Neural progenitor cell (in vitro differentiated cells): ENCODE results near the gene RGS11. TPM values are rescaled to one million over a fixed set of nuclear protein-coding genes. Genes with fewer than 3 reads are reported as not detected.

Source experiments
- DNase-seq: peaks from one replicate; pipeline ENCODE4 v3.0.0-alpha.2; 2016; ENCODE audit warnings: low spot score
- H2AFZ ChIP-seq: fragments of 200-600 bp; sonication (generic); replicated peaks from 2 replicates; pipeline ENCODE4 v1.6.1; 2016; ENCODE audit warnings: antibody characterized with exemption
- H3F3A ChIP-seq: fragments of 200-600 bp; sonication (generic); 2 replicates; pipeline ENCODE4 v1.6.1; 2016; ENCODE audit warnings: antibody characterized with exemption, low read depth
- H3K27ac ChIP-seq: fragments of 200-600 bp; sonication (generic); 2 replicates; pipeline ENCODE4 v1.5.1; 2016; ENCODE audit warnings: mild to moderate bottlenecking
- H3K27me3 ChIP-seq: fragments of 200-600 bp; sonication (generic); 2 replicates; pipeline ENCODE4 v1.6.1; 2016; ENCODE audit warnings: mild to moderate bottlenecking, moderate library complexity
- H3K36me3 ChIP-seq: fragments of 200-600 bp; sonication (generic); 2 replicates; pipeline ENCODE4 v1.5.1; 2016
- H3K4me1 ChIP-seq: fragments of 200-600 bp; sonication (generic); 2 replicates; pipeline ENCODE4 v1.6.1; 2016; ENCODE audit warnings: mixed run types
- H3K4me2 ChIP-seq: fragments of 200-600 bp; sonication (generic); 2 replicates; pipeline ENCODE4 v1.6.1; 2016
- H3K4me3 ChIP-seq: fragments of 200-600 bp; sonication (generic); 2 replicates; pipeline ENCODE4 v1.5.1; 2016
- H3K79me2 ChIP-seq: fragments of 200-600 bp; sonication (generic); 2 replicates; pipeline ENCODE4 v1.6.1; 2016; ENCODE audit warnings: low read depth
- H3K9ac ChIP-seq: fragments of 200-600 bp; sonication (generic); 2 replicates; pipeline ENCODE4 v1.6.1; 2016
- H3K9me3 ChIP-seq: fragments of 200-600 bp; sonication (generic); 2 replicates; pipeline ENCODE4 v1.5.1; 2016; ENCODE audit warnings: low read depth
- H4K20me1 ChIP-seq: fragments of 200-600 bp; sonication (generic); 2 replicates; pipeline ENCODE4 v1.6.1; 2016; ENCODE audit warnings: low read depth
- H3K27ac Mint-ChIP-seq: 3 replicates; pipeline ENCODE4 v1.8.0; 2021; ENCODE audit warnings: mixed read lengths
- H3K27me3 Mint-ChIP-seq: 2 replicates; pipeline ENCODE4 v1.8.0; 2022; ENCODE audit warnings: low read depth, mild to moderate bottlenecking, inconsistent platforms, moderate library complexity, mixed read lengths; ENCODE audit not compliant: insufficient read depth
- H3K36me3 Mint-ChIP-seq: 3 replicates; pipeline ENCODE4 v1.8.0; 2021; ENCODE audit warnings: mixed read lengths
- H3K4me1 Mint-ChIP-seq: 3 replicates; pipeline ENCODE4 v1.8.0; 2021; ENCODE audit warnings: mixed read lengths
- H3K4me3 Mint-ChIP-seq: 3 replicates; pipeline ENCODE4 v1.8.0; 2021; ENCODE audit warnings: mild to moderate bottlenecking, moderate library complexity, mixed read lengths
- H3K9me3 Mint-ChIP-seq: 3 replicates; pipeline ENCODE4 v1.8.0; 2020; ENCODE audit warnings: mixed read lengths
- CTCF ChIP-seq: fragments of 200-600 bp; sonication (generic); IDR thresholded peaks from 2 replicates; pipeline ENCODE4 v1.5.1; 2017; ENCODE audit warnings: antibody characterized with exemption, mild to moderate bottlenecking
- EZH2 ChIP-seq: fragments of 200-600 bp; sonication (generic); IDR thresholded peaks from 2 replicates; pipeline ENCODE4 v1.6.1; 2017; ENCODE audit warnings: antibody characterized with exemption, mild to moderate bottlenecking, moderate library complexity
- EZH2phosphoT487 ChIP-seq: fragments of 200-600 bp; sonication (generic); IDR thresholded peaks from 2 replicates; pipeline ENCODE4 v1.6.1; 2017; ENCODE audit warnings: antibody characterized with exemption
- total RNA-seq: library from RNA; depleted of rRNA; stranded (reverse); fragments of >200 nt; gene quantifications from 2 replicates; pipeline ENCODE4 v1.2.3, GENCODE V29; 2015; ENCODE audit warnings: low replicate concordance

The RGS11 gene
- total RNA-seq, 1 donor from 2014 or later, result 0.52 TPM

GRCh38 chr16:301235-301634 lies 25.5 kb upstream of the RGS11 start:
- no peak overlapping the region for H3K4me3 ChIP-seq
- Mint-ChIP-seq H3K4me1 (no peaks in the 10 kb centered on the region), H3K27ac (no peak overlapping the region), H3K9me3 (no peaks in the 10 kb centered on the region), H3K36me3 (peaks cover 4% of the 10 kb centered on the region), H3K4me3 (no peak overlapping the region), H3K27me3 (no peaks in the 10 kb centered on the region)
- no peaks in the 10 kb centered on the region for H4K20me1 ChIP-seq
- H3K79me2 ChIP-seq, result no peaks in the 10 kb centered on the region
- H3K36me3 ChIP-seq, result no peaks in the 10 kb centered on the region
- TF ChIP-seq EZH2 (no peak), CTCF (no peak), EZH2phosphoT487 (no peak)
- no peak overlapping the region for H2AFZ ChIP-seq
- DNase-seq, result no peak
- H3K9ac ChIP-seq, result no peak overlapping the region
- no peak overlapping the region for H3K4me2 ChIP-seq
- H3K27me3 ChIP-seq, result no peaks in the 10 kb centered on the region
- H3K9me3 ChIP-seq, result no peaks in the 10 kb centered on the region
- no peaks in the 10 kb centered on the region for H3K4me1 ChIP-seq
- H3K27ac ChIP-seq, result no peak overlapping the region
- H3F3A ChIP-seq, result no peaks in the 10 kb centered on the region

GRCh38 chr16:297832-298231 lies 22.1 kb upstream of the RGS11 start:
- Histone ChIP-seq H4K20me1 (no peaks in the 10 kb centered on the region), H3K27me3 (no peaks in the 10 kb centered on the region), H3K36me3 (no peaks in the 10 kb centered on the region), H3K9me3 (no peaks in the 10 kb centered on the region), H3K4me2 (no peak overlapping the region), H3K4me1 (no peaks in the 10 kb centered on the region), H3F3A (no peaks in the 10 kb centered on the region), H3K79me2 (no peaks in the 10 kb centered on the region), H3K4me3 (no peak overlapping the region), H3K27ac (no peak overlapping the region), H3K9ac (no peak overlapping the region), H2AFZ (no peak overlapping the region)
- Mint-ChIP-seq H3K27ac (no peak overlapping the region), H3K4me1 (no peaks in the 10 kb centered on the region), H3K27me3 (peaks cover 2% of the 10 kb centered on the region), H3K4me3 (no peak overlapping the region), H3K36me3 (no peaks in the 10 kb centered on the region), H3K9me3 (no peaks in the 10 kb centered on the region)
- no peak for DNase-seq
- TF ChIP-seq EZH2 (no peak), EZH2phosphoT487 (no peak)

GRCh38 chr16:296806-297510 lies 21.2 kb upstream of the RGS11 start:
- no peak overlapping the region for H3K27ac ChIP-seq
- no peaks in the 10 kb centered on the region for H3K4me1 Mint-ChIP-seq
- H3K27me3 ChIP-seq, result no peaks in the 10 kb centered on the region
- DNase-seq, result no peak
- no peak for TF ChIP-seq EZH2
- TF ChIP-seq EZH2phosphoT487, result no peak
- no peak for TF ChIP-seq CTCF
- no peak overlapping the region for H3K4me2 ChIP-seq
- H3K36me3 ChIP-seq, result no peaks in the 10 kb centered on the region
- no peak overlapping the region for H3K27ac Mint-ChIP-seq
- H3K79me2 ChIP-seq, result no peaks in the 10 kb centered on the region
- no peaks in the 10 kb centered on the region for H4K20me1 ChIP-seq
- H3K27me3 Mint-ChIP-seq, result peaks cover 2% of the 10 kb centered on the region
- no peaks in the 10 kb centered on the region for H3K4me1 ChIP-seq
- no peak overlapping the region for H3K4me3 Mint-ChIP-seq
- H2AFZ ChIP-seq, result no peak overlapping the region
- H3K9me3 Mint-ChIP-seq, result no peaks in the 10 kb centered on the region
- peaks cover 3% of the 10 kb centered on the region for H3K36me3 Mint-ChIP-seq
- no peak overlapping the region for H3K4me3 ChIP-seq
- no peak overlapping the region for H3K9ac ChIP-seq
- H3F3A ChIP-seq, result no peaks in the 10 kb centered on the region
- no peaks in the 10 kb centered on the region for H3K9me3 ChIP-seq

GRCh38 chr16:296276-296675 lies 20.5 kb upstream of the RGS11 start:
- no peaks in the 10 kb centered on the region for H3K4me1 Mint-ChIP-seq
- H3K4me3 Mint-ChIP-seq, result no peak overlapping the region
- no peaks in the 10 kb centered on the region for H4K20me1 ChIP-seq
- H3K9me3 ChIP-seq, result no peaks in the 10 kb centered on the region
- no peak for TF ChIP-seq CTCF
- TF ChIP-seq EZH2, result no peak
- no peak for TF ChIP-seq EZH2phosphoT487
- DNase-seq, result no peak
- H3K9ac ChIP-seq, result no peak overlapping the region
- H3K27me3 Mint-ChIP-seq, result peaks cover 2% of the 10 kb centered on the region
- H2AFZ ChIP-seq, result no peak overlapping the region
- H3K4me2 ChIP-seq, result no peak overlapping the region
- no peaks in the 10 kb centered on the region for H3K9me3 Mint-ChIP-seq
- no peaks in the 10 kb centered on the region for H3F3A ChIP-seq
- no peaks in the 10 kb centered on the region for H3K79me2 ChIP-seq
- no peaks in the 10 kb centered on the region for H3K36me3 ChIP-seq
- no peaks in the 10 kb centered on the region for H3K27me3 ChIP-seq
- peaks cover 4% of the 10 kb centered on the region for H3K36me3 Mint-ChIP-seq
- no peaks in the 10 kb centered on the region for H3K4me1 ChIP-seq
- H3K27ac ChIP-seq, result no peak overlapping the region
- H3K27ac Mint-ChIP-seq, result no peak overlapping the region
- H3K4me3 ChIP-seq, result no peak overlapping the region
